Neutrophil (primary cell): ENCODE data around the gene HTR1D.

Experiments used
- H3K27ac ChIP-seq: fragments of 200-600 bp; sonication (generic); 2 replicates; pipeline ENCODE4 v1.5.1; 2016; ENCODE audit warnings: mild to moderate bottlenecking, moderate library complexity
- H3K27me3 ChIP-seq: fragments of 200-600 bp; sonication (generic); 2 replicates; pipeline ENCODE4 v1.6.0; 2016; ENCODE audit warnings: mild to moderate bottlenecking
- H3K36me3 ChIP-seq: fragments of 200-600 bp; sonication (generic); 2 replicates; pipeline ENCODE4 v1.5.1; 2017
- H3K4me1 ChIP-seq, 2 experiments: fragments of 200-600 bp in 1 of 2; sonication (generic) in 1 of 2; 1 replicate in 1 of 2; 2 replicates in 1 of 2; pipeline versions ENCODE4 v1.5.1 to v1.6.1; 2013 to 2016; ENCODE audit warnings: low read depth in 1 of 2, low read length in 1 of 2, mild to moderate bottlenecking in 1 of 2, moderate library complexity in 1 of 2; ENCODE audit not compliant: control insufficient read depth in 1 of 2, insufficient read depth in 1 of 2
- H3K4me3 ChIP-seq, 2 experiments: fragments of 200-600 bp in 1 of 2; sonication (generic) in 1 of 2; 1 replicate in 1 of 2; 2 replicates in 1 of 2; pipeline ENCODE4 v1.5.1; 2013 to 2016; ENCODE audit warnings: low read depth in 1 of 2, low read length in 1 of 2, mild to moderate bottlenecking in 1 of 2, moderate library complexity in 1 of 2
- H3K9me3 ChIP-seq: fragments of 200-600 bp; sonication (generic); 2 replicates; pipeline ENCODE4 v1.5.1; 2016
- CTCF ChIP-seq: fragments of 200-600 bp; sonication (generic); IDR thresholded peaks from 2 replicates; pipeline ENCODE4 v1.5.1; 2016; ENCODE audit warnings: antibody characterized with exemption

The HTR1D gene

GRCh38 chr1:23222742-23223141 lies 5.4 kb upstream of the HTR1D start:
- no peaks in the 10 kb centered on the region for H3K36me3 ChIP-seq
- no peaks in the 10 kb centered on the region for H3K4me1 ChIP-seq
- no peak overlapping the region for H3K4me3 ChIP-seq
- no peak overlapping the region for H3K27ac ChIP-seq
- peaks cover 77% of the 10 kb centered on the region for H3K27me3 ChIP-seq
- H3K9me3 ChIP-seq = no peaks in the 10 kb centered on the region
- TF ChIP-seq CTCF = no peak

GRCh38 chr1:23222331-23222730 lies 5.0 kb upstream of the HTR1D start:
- Histone ChIP-seq H3K4me3 (no peak overlapping the region), H3K9me3 (no peaks in the 10 kb centered on the region), H3K36me3 (no peaks in the 10 kb centered on the region), H3K27ac (no peak overlapping the region), H3K27me3 (peaks cover 81% of the 10 kb centered on the region), H3K4me1 (no peaks in the 10 kb centered on the region)
- TF ChIP-seq CTCF = no peak

- TF ChIP-seq CTCF = no peak
- no peaks in the 10 kb centered on the region for H3K4me1 ChIP-seq
- H3K4me3 ChIP-seq = no peak overlapping the region
- no peak overlapping the region for H3K27ac ChIP-seq
- H3K9me3 ChIP-seq = no peaks in the 10 kb centered on the region
- H3K27me3 ChIP-seq = peaks cover 92% of the 10 kb centered on the region
- no peaks in the 10 kb centered on the region for H3K36me3 ChIP-seq
These were observed 3.8 kb upstream of the HTR1D start for GRCh38 chr1:23221107-23221506.

GRCh38 chr1:23216771-23217420 lies 406 bp downstream of the HTR1D start:
- Histone ChIP-seq H3K36me3 (no peaks in the 10 kb centered on the region), H3K9me3 (no peaks in the 10 kb centered on the region), H3K27ac (no peak overlapping the region), H3K4me3 (no peak overlapping the region), H3K27me3 (peaks cover 98% of the 10 kb centered on the region), H3K4me1 (no peaks in the 10 kb centered on the region)
- TF ChIP-seq CTCF = no peak

GRCh38 chr1:23215751-23216449 lies 1.4 kb downstream of the HTR1D start:
- no peaks in the 10 kb centered on the region for H3K4me1 ChIP-seq
- no peak overlapping the region for H3K27ac ChIP-seq
- H3K27me3 ChIP-seq = peaks cover 98% of the 10 kb centered on the region
- no peak for TF ChIP-seq CTCF
- no peaks in the 10 kb centered on the region for H3K36me3 ChIP-seq
- H3K9me3 ChIP-seq = no peaks in the 10 kb centered on the region
- H3K4me3 ChIP-seq = no peak overlapping the region
